GM11168 (cell line): ENCODE measurements around the gene PAM16.

Experiments
- in situ Hi-C: fragments of 300-500 bp; cut with MboI; formaldehyde crosslinking; loops from one replicate; pipeline ENCODE4 v1.12.0; 2022; ENCODE audit warnings: low sequenced_read_pairs; ENCODE audit not compliant: unreplicated experiment

The PAM16 gene

DNA sequence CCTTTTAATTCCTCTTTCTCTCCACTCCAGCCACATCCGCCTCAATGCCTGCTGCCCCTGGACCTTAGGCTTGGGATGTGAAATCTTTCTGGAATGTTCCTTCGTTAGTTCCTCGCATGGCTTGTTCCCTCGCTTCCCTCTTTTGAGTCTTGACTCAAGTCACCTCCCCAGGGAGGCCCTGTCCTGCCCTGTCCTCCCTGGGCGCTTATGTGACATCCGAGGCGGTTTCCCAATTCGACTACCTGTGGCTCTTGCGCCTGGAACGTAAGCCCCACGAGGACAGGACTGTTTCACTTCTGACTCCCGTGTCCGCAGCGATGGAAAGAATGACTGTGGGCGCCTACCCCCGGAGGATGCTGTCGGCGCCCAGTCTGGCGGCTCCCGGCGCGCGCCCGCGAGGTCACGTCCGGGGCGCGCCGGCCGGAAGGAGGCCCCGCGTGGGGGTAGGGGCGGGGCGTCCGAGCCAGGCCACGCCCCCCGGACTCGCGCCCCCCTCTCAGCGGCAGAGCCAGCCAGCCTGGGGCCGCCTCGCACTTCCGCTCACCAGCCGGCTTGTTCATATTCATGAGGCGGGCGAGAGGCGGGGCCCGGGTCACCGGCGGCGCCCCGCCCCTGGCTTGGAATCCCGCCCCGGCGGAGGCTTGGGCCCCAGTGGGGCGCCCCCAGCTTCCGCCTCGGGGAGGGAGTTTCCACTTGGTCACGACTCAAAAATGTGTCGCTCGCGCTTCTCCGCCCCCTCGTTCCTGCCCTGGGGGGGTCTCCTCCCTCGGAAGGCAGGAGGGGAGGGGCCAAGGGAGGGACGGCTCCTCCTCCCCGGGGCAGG, 43.7 kb downstream of the PAM16 start:
- in situ Hi-C loops, result no loop called here

DNA sequence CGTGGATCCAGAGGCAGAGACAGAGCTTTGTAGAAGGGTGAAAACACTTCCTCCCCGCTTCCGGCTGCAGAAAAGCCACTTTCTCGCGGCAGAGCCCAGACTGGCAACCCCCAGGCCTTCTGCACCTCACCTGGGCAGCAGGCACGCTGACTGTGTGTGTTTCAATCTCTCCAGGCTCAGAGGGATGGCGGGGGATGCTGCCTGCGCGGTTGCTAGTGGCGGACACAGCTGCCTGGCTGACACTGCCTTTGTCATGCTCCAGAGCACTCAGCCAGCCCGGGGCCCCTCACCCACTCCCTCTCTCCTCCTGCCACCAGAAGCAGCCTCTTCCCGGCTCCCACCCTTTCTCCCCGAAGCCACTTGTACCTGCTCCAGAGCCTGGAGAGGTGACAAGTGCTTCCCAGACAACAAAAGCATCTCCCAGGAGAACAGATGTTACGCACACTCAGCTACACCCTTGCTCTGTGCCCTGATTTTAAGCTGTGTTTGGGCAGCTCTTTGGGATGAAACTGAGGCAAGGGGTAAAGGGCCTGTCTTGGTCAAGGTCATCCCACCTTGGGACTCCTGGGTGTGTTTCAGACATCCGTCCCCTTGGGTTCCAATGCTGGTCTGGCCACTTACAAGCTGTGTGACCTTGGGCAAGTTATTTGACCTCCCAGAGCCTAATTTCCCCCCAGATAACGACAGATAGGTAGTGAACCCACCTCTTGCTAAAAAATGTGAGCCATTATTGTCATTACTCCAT, 44.5 kb downstream of the PAM16 start:
- in situ Hi-C loops, result no loop called here

DNA sequence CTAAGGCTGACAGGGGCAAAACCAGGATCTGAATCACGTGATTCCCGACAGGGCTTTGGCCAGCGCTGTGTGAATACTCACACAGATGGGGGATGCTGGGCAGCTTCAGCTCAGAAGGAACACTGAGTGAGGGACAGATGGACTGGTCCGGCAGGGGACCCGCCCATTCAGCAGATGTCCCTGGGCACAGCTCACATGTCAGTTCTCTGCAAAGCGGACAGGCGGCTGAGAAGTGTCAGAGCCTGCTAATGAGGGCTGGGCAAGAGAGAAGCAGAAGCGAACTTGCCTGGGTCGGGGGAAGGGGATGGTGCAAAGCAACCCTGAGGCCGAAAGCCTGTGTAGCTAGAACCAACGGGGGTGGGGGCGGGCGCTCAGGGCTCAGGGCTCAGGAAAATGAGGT, 47.1 kb downstream of the PAM16 start:
- in situ Hi-C loops, result no loop called here

- in situ Hi-C loops, result no loop called here
Measured at GRCh38 chr16:4301968-4302367, 49.2 kb downstream of the PAM16 start.

DNA sequence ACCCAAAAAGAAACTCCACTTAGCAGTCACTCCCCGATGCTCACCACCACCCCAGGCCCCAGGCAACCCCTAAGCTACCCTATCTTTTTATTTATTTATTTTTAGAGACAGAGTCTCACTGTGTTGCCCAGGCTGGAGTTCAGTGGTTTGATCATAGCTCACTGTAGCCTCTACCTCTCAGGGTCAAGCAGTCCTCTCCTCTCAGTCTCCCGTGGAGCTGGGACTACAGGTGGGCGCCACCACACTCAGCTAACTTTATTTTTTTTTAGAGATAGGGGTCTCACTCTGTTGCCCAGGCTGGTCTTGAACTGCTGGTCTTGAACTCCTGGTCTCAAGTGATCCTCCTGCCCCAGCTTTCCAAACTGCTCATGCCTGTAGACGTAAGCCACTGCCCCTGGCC, 49.9 kb downstream of the PAM16 start:
- in situ Hi-C loops, result no loop called here

- in situ Hi-C loops, result no loop called here
Measured at GRCh38 chr16:4298761-4299522, 52.2 kb downstream of the PAM16 start.

DNA sequence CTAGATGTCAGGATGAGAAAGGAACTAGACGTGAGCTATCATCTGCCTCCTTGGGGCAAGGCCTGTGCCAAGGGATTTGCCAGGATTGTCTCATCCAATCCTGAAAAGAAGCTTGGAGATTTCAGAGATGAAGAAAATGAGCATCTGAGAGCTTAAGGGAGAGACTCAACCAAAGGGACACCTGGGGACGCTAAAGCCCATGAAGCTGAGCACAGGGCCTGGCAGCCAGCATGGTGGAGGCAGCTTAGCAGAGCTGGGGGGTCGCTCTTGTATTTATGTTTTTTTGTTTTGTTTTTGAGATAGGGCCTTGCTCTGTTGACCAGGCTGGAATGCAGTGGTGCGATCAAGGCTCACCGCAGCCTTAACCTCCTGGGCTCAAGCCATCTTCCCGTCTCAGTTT, 53.6 kb downstream of the PAM16 start:
- in situ Hi-C loops, result no loop called here

DNA sequence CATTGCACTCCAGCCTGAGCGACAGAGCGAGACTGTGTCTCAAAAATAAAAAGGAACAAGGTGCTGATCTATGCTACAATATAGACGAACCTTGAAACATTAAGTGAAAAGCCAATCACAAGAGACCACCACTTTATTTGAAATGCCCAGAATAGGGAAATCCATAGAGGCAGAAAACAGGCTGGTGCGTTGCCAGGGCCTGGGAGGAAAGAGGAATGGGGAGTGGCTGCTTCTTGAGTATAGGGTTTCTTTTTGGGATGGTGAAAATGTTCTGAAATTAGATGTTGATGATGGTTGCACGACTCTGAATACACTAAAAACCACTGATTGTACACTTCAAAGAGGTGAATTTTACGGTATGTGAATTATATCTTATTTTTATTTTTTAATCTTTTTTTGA, 55.5 kb downstream of the PAM16 start:
- in situ Hi-C loops, result no loop called here

DNA sequence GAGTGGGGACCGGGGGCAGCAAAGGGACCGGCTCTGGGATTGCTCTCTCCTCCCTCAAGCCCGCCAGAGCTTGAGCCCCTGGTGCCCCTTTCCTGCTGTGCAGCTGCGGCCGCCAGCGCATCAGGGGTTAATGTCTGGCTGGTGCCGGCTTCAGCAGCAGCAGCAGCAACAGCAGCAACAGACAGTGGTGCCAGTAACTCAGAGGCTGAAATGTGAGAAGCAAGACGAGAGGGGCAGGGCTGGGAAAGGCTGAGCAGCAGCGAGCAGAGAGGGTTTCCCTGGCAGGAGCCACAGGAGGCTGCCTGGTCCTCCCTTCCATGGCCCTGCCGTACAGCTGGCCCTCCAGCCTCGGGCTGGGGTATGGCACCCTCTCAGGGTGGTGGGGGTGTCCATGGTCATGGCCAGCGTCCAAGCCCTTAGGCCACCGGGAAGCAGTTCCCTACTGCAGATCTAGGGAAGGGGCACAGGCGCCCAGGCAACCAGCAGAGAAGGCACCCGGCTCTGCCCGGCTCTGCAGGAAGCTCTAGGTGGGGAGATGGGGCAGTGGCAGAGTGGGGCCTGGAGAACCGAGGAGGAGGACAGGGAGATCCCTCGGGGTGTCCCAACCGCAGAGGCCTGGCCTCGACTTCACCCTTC, 57.2 kb downstream of the PAM16 start:
- in situ Hi-C loops, result loop anchor here (5.0 kb wide), 1 partner anchor 38 kb away; no protein-coding TSS in a partner anchor

- in situ Hi-C loops, result loop anchor here (5.0 kb wide), 1 partner anchor 39 kb away; no protein-coding TSS in a partner anchor
Measured at GRCh38 chr16:4293181-4293716, 57.9 kb downstream of the PAM16 start.

GRCh38 chr16:4291699-4292098, 59.4 kb downstream of the PAM16 start:
- in situ Hi-C loops, result loop anchor here (5.0 kb wide), 1 partner anchor 41 kb away; no protein-coding TSS in a partner anchor
